ENCODE results near the gene ULK1.

DNA sequence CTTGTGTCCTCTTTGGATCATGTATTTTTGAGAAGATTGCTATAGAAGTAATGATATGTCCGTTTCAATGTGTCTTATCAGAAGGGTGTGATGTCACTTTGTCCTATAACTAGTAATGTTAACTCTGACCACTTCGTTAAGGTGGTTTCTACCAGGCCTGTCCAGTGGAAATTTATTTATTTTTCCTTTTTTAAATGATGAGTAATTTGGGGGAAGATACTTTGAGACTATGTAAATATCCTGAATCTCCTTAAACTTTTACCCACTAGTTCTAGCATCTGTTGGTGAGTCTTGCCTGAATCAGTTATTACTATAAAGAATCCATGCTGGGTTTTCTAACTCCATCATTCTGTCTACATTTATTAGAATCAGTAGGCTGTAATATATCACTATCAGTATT is 70.7 kb downstream of the ULK1 start:
- TF ChIP-seq CBFB (CRISPR knock-in tag; IDR thresholded peaks at IDR 0.05; ENCODE audit: low read depth): no peak
- no peak for TF ChIP-seq TP53 (CRISPR knock-in tag; IDR thresholded peaks at IDR 0.05)
- TF ChIP-seq, protein P1, sequence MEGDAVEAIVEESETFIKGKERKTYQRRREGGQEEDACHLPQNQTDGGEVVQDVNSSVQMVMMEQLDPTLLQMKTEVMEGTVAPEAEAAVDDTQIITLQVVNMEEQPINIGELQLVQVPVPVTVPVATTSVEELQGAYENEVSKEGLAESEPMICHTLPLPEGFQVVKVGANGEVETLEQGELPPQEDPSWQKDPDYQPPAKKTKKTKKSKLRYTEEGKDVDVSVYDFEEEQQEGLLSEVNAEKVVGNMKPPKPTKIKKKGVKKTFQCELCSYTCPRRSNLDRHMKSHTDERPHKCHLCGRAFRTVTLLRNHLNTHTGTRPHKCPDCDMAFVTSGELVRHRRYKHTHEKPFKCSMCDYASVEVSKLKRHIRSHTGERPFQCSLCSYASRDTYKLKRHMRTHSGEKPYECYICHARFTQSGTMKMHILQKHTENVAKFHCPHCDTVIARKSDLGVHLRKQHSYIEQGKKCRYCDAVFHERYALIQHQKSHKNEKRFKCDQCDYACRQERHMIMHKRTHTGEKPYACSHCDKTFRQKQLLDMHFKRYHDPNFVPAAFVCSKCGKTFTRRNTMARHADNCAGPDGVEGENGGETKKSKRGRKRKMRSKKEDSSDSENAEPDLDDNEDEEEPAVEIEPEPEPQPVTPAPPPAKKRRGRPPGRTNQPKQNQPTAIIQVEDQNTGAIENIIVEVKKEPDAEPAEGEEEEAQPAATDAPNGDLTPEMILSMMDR (IDR thresholded peaks at IDR 0.05): no peak
- TF ChIP-seq, protein P2, sequence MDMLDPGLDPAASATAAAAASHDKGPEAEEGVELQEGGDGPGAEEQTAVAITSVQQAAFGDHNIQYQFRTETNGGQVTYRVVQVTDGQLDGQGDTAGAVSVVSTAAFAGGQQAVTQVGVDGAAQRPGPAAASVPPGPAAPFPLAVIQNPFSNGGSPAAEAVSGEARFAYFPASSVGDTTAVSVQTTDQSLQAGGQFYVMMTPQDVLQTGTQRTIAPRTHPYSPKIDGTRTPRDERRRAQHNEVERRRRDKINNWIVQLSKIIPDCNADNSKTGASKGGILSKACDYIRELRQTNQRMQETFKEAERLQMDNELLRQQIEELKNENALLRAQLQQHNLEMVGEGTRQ (CRISPR knock-in tag; IDR thresholded peaks at IDR 0.05): no peak
- no peak for TF ChIP-seq GABPB1 (CRISPR knock-in tag; IDR thresholded peaks at IDR 0.05)
- no peak for TF ChIP-seq IRF2 (CRISPR knock-in tag; IDR thresholded peaks at IDR 0.05; ENCODE audit: borderline replicate concordance, low read depth)
- TF ChIP-seq, protein P3, sequence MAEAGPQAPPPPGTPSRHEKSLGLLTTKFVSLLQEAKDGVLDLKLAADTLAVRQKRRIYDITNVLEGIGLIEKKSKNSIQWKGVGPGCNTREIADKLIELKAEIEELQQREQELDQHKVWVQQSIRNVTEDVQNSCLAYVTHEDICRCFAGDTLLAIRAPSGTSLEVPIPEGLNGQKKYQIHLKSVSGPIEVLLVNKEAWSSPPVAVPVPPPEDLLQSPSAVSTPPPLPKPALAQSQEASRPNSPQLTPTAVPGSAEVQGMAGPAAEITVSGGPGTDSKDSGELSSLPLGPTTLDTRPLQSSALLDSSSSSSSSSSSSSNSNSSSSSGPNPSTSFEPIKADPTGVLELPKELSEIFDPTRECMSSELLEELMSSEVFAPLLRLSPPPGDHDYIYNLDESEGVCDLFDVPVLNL (CRISPR knock-in tag; IDR thresholded peaks at IDR 0.05; ENCODE audit: borderline replicate concordance, low read depth): no peak
- TF ChIP-seq FOXK1 (CRISPR knock-in tag; IDR thresholded peaks at IDR 0.05): no peak
- TF ChIP-seq, protein P4, sequence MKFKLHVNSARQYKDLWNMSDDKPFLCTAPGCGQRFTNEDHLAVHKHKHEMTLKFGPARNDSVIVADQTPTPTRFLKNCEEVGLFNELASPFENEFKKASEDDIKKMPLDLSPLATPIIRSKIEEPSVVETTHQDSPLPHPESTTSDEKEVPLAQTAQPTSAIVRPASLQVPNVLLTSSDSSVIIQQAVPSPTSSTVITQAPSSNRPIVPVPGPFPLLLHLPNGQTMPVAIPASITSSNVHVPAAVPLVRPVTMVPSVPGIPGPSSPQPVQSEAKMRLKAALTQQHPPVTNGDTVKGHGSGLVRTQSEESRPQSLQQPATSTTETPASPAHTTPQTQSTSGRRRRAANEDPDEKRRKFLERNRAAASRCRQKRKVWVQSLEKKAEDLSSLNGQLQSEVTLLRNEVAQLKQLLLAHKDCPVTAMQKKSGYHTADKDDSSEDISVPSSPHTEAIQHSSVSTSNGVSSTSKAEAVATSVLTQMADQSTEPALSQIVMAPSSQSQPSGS (CRISPR knock-in tag; IDR thresholded peaks at IDR 0.05; ENCODE audit: borderline replicate concordance, low read depth): no peak
- TF ChIP-seq, protein P5, sequence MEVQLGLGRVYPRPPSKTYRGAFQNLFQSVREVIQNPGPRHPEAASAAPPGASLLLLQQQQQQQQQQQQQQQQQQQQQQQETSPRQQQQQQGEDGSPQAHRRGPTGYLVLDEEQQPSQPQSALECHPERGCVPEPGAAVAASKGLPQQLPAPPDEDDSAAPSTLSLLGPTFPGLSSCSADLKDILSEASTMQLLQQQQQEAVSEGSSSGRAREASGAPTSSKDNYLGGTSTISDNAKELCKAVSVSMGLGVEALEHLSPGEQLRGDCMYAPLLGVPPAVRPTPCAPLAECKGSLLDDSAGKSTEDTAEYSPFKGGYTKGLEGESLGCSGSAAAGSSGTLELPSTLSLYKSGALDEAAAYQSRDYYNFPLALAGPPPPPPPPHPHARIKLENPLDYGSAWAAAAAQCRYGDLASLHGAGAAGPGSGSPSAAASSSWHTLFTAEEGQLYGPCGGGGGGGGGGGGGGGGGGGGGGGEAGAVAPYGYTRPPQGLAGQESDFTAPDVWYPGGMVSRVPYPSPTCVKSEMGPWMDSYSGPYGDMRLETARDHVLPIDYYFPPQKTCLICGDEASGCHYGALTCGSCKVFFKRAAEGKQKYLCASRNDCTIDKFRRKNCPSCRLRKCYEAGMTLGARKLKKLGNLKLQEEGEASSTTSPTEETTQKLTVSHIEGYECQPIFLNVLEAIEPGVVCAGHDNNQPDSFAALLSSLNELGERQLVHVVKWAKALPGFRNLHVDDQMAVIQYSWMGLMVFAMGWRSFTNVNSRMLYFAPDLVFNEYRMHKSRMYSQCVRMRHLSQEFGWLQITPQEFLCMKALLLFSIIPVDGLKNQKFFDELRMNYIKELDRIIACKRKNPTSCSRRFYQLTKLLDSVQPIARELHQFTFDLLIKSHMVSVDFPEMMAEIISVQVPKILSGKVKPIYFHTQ (CRISPR knock-in tag; IDR thresholded peaks at IDR 0.05): no peak
- no peak for TF ChIP-seq ZNF232 (CRISPR knock-in tag; IDR thresholded peaks at IDR 0.05)
- TF ChIP-seq, protein P6, sequence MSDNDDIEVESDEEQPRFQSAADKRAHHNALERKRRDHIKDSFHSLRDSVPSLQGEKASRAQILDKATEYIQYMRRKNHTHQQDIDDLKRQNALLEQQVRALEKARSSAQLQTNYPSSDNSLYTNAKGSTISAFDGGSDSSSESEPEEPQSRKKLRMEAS (CRISPR knock-in tag; IDR thresholded peaks at IDR 0.05): no peak
- no peak for TF ChIP-seq ZNF263 (CRISPR knock-in tag; IDR thresholded peaks at IDR 0.05; ENCODE audit: low read depth)
- TF ChIP-seq, protein P7, sequence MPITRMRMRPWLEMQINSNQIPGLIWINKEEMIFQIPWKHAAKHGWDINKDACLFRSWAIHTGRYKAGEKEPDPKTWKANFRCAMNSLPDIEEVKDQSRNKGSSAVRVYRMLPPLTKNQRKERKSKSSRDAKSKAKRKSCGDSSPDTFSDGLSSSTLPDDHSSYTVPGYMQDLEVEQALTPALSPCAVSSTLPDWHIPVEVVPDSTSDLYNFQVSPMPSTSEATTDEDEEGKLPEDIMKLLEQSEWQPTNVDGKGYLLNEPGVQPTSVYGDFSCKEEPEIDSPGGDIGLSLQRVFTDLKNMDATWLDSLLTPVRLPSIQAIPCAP (CRISPR knock-in tag; IDR thresholded peaks at IDR 0.05): no peak
